RWPE1 (cell line): Measurements from ENCODE around the gene CEP162.
"Not testable (repeated sequence)": the region's sequence is repeated elsewhere in the genome, so short reads cannot be mapped to it uniquely, and the experiment has no call there.

ENCODE experiments used
- CTCF ChIA-PET: fragments of 350-600 bp; sonication (Branson Sonifier 250); formaldehyde crosslinking; extraction: SDS; loops from one replicate; lab custom pipeline; 2021; lab: Yijun Ruan, JAX
- POLR2A ChIA-PET: fragments of 400-600 bp; formaldehyde crosslinking; extraction: SDS; loops from one replicate; lab custom pipeline; 2020; ENCODE audit warnings: antibody characterized with exemption; ENCODE audit not compliant: low non-redundant PET; lab: Yijun Ruan, JAX
- DNase-seq: peaks from one replicate; pipeline ENCODE4 v3.0.0; 2012; ENCODE audit warnings: low spot score
- H3K27ac ChIP-seq: fragments of 450-650 bp; 2 replicates; pipeline ENCODE4 v1.5.1; 2017
- CTCF ChIP-seq: fragments of 450-650 bp; conservative IDR thresholded peaks from 2 replicates; pipeline ENCODE4 v1.5.1; 2017; ENCODE audit warnings: low read depth, mild to moderate bottlenecking

Gene CEP162

GRCh38 chr6:84218091-84218490 is 9.4 kb downstream of the CEP162 start:
- no peak overlapping the region for H3K27ac ChIP-seq
- no peak for DNase-seq
- TF ChIP-seq CTCF = no peak
- CTCF ChIA-PET = no interaction called here
- POLR2A ChIA-PET = no interaction called here

DNA sequence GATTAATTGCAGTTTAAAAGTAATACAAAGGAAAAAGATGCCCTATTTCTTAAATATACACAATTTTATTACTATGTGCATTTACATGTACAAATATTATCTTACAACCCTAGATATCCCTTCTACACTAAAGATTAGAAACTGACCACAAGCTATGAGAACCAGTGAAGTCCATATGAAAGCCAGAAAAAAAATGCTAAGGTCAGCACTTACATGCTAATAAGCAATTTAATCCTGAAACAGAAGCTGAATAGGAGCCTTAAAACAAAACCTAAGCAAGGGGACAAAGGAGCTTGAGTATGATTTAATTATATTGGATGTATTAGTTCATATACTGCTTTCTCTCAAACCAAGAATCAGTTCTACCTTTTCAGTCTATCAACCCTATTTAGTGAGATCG is 14.2 kb downstream of the CEP162 start:
- TF ChIP-seq CTCF = no peak
- POLR2A ChIA-PET = no interaction called here
- DNase-seq = no peak
- CTCF ChIA-PET = no interaction called here
- H3K27ac ChIP-seq = no peak overlapping the region

DNA sequence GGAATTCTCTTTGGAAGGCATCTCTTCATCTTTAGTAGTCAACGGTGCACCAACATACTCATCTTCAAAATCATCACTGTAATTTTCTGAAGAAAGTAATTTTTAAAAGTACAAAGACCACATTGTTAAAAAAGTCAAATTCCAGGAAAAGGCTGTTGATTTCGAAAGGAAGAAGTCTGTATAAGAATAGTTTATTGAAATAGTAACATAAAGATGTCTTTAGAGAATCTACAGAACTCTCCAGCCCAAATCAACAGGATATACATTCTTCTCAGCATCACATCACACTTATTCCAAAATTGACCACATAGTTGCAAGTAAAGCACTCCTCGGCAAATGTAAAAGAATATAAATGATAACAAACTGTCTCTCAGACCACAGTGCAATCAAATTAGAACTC is 23.4 kb downstream of the CEP162 start:
- CTCF ChIA-PET = no interaction called here
- no peak overlapping the region for H3K27ac ChIP-seq
- DNase-seq = no peak
- TF ChIP-seq CTCF = no peak
- POLR2A ChIA-PET = no interaction called here

- CTCF ChIA-PET, POLR2A ChIA-PET, H3K27ac ChIP-seq, DNase-seq: not testable (repeated sequence)
Measured at GRCh38 chr6:84199987-84200386, 27.5 kb downstream of the CEP162 start.

DNA sequence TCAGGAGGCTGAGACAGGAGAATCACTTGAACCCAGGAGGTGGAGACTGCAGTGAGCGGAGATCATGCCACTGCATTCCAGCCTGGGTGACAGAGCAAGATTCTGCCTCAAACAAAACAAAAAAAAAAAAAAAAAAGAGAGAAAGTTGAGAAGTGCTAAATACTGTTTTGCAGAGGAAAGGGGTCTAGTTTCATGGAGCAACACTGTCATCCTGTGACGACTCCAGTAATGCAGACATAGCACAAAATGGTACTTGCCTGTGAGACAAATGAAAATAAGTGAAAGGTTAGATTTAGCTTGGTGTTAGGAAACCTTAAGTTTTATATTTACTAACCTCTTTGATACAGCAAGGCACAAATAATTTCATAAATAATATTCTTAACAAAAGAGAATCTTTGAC is 29.7 kb downstream of the CEP162 start:
- POLR2A ChIA-PET = no interaction called here
- no peak for DNase-seq
- no peak for TF ChIP-seq CTCF
- CTCF ChIA-PET = no interaction called here
- H3K27ac ChIP-seq = no peak overlapping the region

DNA sequence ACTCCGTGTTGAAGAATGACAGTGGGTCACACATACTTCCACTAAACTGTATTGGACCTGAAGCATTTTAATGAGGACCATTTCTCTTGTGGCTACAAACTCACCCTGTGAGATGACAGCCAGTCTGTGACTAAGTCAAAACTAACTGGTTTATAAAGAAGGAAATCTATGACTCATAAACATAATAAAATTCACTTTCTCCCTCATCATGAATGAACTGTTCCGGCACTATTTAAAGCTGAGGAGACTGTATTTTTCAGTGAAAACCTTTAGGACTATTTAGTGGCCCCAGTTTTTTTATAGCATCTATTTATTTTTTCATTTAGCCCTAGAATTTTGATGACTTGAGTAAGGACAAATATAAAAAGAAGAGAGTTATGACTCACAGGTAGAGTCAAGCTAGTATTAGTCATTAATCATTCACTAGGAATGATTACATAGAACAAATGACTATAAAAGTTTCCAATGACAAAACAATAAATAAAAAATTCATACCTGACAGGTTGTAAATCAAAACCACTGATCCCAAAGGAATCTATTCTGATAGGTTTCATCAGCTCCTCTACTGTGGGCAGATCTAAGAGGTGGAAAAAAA is 34.2 kb downstream of the CEP162 start:
- H3K27ac ChIP-seq = no peak overlapping the region
- ChIA-PET CTCF (interaction anchor here (1.2 kb wide), 1 partner anchor 34 kb away, joined by 4 read pairs; the partner anchor contains the start of gene CEP162), POLR2A (no interaction called here)
- peak; percentile 82 for DNase-seq
- TF ChIP-seq CTCF = no peak

DNA sequence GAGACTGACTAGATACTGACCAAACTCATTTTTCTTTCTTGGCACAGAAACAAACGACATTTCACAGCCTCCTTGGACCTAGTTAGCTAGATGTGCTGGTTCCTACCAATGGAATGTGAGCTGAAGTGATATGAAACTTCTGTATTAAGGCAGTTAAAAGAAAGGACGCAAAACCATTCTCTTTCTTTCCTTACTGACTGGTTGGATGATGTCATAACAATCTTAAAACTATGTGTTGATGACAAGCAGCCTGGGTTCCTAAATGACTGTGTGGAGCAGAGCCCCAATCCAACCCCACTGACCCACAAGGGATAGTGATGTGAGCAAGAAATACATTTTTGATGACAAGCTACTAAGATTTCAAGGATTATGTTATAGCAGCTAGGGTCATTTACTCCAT is 35.6 kb downstream of the CEP162 start:
- ChIA-PET CTCF (no interaction called here), POLR2A (no interaction called here)
- DNase-seq = no peak
- no peak for TF ChIP-seq CTCF
- no peak overlapping the region for H3K27ac ChIP-seq

DNA sequence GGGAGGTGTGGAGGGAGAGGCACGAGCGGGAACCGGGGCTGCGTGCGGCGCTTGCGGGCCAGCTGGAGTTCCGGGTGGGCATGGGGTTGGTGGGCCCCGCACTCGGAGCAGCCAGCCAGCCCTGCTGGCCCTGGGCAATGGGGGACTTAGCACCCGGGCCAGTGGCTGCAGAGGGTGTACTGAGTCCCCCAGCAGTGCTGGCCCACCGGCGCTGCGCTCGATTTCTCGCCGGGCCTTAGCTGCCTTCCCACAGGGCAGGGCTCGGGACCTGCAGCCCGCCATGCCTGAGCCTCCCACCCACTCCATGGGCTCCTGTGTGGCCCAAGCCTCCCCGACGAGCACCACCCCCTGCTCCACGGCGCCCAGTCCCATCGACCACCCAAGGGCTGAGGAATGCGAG is 38.1 kb downstream of the CEP162 start:
- POLR2A ChIA-PET, CTCF ChIA-PET, H3K27ac ChIP-seq, DNase-seq: not testable (repeated sequence)
